HG03571 (cell line): ENCODE measurements around the gene HCRTR1.
"Not testable (repeated sequence)": the region's sequence is repeated elsewhere in the genome, so short reads cannot be mapped to it uniquely, and the experiment has no call there.

ENCODE experiments used
- ATAC-seq: cut with Tn5 transposase; IDR thresholded peaks from one replicate; pipeline ENCODE4 v1.9.1; 2021; ENCODE audit not compliant: unreplicated experiment

Gene HCRTR1

GRCh38 chr1:31581821-31582810 lies 35.4 kb upstream of the HCRTR1 start:
- ATAC-seq: no peak

GRCh38 chr1:31583082-31583994 lies 34.2 kb upstream of the HCRTR1 start:
- no peak for ATAC-seq

- ATAC-seq: no peak
These were observed 33.3 kb upstream of the HCRTR1 start for GRCh38 chr1:31583995-31584868.

GRCh38 chr1:31584869-31585735 lies 32.4 kb upstream of the HCRTR1 start:
- ATAC-seq: no peak

- no peak for ATAC-seq
These were observed 31.6 kb upstream of the HCRTR1 start for GRCh38 chr1:31585736-31586365.

- no peak for ATAC-seq
These were observed 30.8 kb upstream of the HCRTR1 start for GRCh38 chr1:31586376-31587327.

- ATAC-seq: not testable (repeated sequence)
These were observed 30.2 kb upstream of the HCRTR1 start for GRCh38 chr1:31587328-31587699.

- no peak for ATAC-seq
These were observed 29.6 kb upstream of the HCRTR1 start for GRCh38 chr1:31587720-31588423.

GRCh38 chr1:31588751-31589515 lies 28.6 kb upstream of the HCRTR1 start:
- ATAC-seq: no peak

- no peak for ATAC-seq
These were observed 25.9 kb upstream of the HCRTR1 start for GRCh38 chr1:31591425-31592093.

GRCh38 chr1:31592132-31592531 lies 25.4 kb upstream of the HCRTR1 start:
- no peak for ATAC-seq

GRCh38 chr1:31593136-31593665 lies 24.3 kb upstream of the HCRTR1 start:
- no peak for ATAC-seq

GRCh38 chr1:31593770-31594632 lies 23.5 kb upstream of the HCRTR1 start:
- no peak for ATAC-seq

- no peak for ATAC-seq
These were observed 21.4 kb upstream of the HCRTR1 start for GRCh38 chr1:31595836-31596736.
